Measurements from ENCODE around the gene CHST12.
"Not testable (repeated sequence)": the region's sequence is repeated elsewhere in the genome, so short reads cannot be mapped to it uniquely, and the experiment has no call there.

Gene CHST12

DNA sequence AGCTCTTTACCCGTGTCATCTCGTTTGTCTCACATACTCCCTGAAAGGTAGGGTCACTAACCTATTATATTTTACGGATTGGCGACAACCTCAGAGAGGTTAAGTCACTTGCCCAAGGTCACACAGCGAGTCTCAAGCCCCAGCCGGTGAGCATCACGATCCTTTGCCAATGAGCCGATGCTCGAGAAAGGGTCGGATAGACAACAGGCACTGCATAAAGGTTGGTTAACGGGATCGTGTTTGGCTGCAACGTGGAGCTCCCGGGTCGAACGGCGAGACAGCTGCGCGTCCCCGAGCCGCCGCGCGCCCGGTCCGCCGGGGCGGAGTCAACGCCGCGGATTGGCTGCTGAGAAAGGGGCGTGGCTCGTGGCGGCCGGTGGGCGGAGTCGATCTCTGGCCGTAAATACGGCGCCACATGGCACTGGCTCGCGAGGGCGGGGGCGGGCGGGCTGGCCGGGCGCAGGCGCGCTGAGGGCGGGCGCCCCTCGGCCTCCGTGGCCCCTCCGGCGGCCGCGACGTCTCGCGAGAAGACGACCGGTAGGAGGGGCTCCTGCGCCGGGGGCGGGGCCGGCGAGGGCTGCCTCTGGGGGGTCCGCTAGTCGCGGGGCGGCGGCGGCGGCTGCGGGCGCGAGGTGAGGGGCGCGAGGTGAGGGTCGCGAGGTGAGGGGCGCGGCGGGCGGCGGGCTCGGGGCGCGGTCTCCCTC is at the start of gene CHST12:
Gene CHST12 (plus strand): TSS at position 598 of the 704 bp plus-strand sequence. CDS start 29,029 bp downstream, outside the sequence.
- DNase-seq (ENCODE audit: low read depth), result peak; percentile 63

DNA sequence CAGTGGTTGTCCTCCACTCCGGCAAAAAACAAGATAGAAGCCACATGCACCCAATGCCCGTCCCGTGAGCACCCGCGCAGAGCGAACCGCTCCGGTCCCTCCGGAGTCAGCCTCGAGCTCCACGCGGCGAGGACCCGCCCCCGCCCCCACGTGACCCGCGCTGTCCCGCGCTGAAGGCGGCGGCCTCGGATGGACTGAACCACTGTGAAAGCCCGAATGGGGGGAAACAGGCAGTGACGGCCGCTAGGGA is 49.5 kb upstream of the CHST12 start:
- no peak for DNase-seq (ENCODE audit: low read depth)

DNA sequence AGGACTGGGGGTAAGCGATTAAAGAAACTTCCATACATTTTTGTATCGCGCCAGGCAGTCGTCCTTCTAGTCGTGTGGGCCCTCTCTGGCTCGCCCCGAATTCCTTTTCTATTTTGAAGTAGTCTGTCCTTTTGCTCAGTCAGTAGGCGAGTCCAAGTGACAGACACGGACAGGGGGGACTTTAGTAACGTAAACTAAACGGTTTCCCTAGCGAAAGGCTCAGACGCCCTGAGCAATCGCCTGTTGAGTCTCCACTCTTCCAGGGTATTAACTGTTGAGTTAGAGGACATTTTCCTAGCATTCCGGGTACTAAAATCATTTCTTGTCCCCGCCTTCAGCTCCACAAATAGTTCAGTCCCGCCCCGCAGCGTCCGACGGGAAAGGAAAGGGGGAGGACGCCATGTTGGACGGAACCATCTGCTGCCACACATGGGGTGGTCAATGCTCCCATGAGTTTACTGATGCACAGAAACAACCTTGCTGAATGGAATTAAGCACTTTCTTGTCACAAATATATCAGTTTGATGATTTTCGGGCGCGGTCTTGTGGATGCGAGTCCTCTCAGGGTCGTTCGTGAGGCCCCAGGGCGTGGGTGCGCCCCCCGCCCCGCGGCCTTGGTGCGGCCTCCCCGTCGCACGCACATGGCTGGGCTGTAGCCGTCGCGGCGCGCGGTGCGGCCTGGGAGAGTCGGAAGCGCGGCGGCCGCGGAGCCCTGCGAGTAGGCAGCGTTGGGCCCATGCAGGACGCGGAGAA is 49.0 kb upstream of the CHST12 start, which contains the start of gene EIF3B:
Gene EIF3B (plus strand): TSS at position 642 of the 753 bp plus-strand sequence. CDS start 95 bp downstream, at position 737.
- DNase-seq (ENCODE audit: low read depth), result peak; percentile 98

DNA sequence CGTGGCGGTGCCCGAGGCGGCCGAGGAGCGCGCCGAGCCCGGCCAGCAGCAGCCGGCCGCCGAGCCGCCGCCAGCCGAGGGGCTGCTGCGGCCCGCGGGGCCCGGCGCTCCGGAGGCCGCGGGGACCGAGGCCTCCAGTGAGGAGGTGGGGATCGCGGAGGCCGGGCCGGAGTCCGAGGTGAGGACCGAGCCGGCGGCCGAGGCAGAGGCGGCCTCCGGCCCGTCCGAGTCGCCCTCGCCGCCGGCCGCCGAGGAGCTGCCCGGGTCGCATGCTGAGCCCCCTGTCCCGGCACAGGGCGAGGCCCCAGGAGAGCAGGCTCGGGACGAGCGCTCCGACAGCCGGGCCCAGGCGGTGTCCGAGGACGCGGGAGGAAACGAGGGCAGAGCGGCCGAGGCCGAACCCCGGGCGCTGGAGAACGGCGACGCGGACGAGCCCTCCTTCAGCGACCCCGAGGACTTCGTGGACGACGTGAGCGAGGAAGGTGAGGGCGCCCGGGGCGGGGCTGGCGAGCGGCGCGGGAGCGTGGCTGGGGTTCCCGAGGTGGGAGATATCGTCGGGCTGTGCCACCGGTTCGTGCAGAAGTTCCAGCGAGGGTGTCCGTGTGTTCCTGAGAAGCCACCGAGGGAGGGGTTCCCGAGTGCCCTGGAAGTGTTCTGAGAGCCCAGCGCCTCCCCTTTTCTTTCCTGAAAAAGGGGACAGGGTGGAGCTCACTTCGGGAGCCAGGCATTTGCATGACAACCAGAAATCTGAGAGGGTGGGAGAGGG is 48.3 kb upstream of the CHST12 start:
- DNase-seq (ENCODE audit: low read depth), result no peak

DNA sequence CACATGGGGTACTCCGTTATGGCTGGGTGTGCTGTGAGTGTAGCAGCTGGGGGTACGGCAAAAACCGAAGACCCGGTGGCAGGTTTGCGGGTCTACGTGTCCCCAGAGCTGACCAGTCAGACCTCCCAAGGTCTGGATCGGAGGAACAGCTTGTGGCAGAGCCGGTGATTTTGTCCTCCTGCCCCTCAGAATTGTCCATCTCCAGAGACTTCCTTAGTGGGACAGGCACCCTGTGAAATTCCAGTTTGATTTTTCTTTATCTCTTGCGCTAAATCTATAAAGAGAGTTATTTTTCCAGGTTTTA is 47.8 kb upstream of the CHST12 start:
- DNase-seq (ENCODE audit: low read depth), result no peak

DNA sequence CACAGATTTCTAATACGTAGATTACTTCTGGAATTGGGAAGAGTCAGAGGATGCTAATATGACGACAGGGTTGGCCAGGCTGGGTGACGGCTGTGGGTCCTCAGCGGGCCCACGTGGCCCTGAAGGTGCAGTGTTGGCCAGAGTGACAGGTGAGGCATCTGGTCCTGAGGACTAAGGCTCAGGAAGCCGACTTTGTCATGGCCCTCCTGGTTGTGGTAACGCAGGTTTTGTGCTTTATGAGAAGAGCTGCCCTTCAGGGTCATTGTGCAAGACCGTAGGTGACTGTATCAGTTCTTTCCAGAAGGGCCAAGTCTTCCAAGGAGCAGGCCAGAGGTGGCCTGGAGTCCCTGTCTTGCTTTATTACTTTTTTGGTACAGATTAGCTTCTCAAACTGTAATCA is 46.2 kb upstream of the CHST12 start:
- DNase-seq (ENCODE audit: low read depth), result no peak

DNA sequence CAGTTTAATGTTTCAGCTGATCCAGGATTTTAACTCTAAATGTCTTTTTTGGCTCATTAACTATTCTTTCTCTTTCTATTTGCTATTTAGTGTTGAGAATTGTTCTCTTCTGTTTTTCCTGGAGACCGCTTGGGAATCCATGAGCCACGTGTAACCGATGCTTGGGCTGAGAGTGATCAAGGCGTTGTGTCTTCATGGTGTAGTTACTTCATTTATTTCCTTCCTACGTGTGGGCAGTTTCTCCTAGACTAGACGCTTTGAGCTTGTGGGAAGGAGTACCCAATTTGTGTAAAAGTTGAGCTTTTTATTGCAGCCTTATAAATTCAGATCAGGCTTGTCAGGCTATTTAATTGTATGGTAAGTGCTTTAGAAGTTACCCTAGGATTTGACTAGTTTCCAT is 45.8 kb upstream of the CHST12 start:
- DNase-seq (ENCODE audit: low read depth), result no peak

DNA sequence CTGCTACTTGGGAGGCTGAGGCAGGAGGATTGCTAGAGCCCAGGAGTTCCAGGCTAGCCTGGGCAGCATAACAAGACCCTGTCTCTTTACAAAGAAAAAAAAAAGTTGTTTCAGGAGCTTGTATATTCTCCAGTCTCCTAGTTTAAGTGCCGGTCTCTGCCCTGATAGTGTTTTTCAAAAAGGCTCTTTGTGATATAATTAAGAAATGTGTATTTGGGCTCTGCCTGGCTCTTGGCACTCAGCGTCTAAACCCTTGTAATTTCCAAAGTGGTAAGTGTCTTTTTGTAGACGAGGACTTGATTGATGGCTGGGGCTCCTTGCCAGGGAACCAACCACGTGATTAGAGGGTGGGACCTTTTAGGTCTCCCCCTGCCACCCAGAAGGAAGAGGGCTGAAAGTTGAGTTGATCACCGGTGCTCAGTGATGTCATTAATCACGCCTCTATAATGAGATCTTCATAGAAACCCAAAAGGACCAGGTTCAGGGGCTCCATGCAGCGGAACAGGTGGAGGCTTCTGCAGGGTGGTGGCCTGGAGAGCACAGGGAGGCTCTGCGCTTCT is 44.4 kb upstream of the CHST12 start:
- no peak for DNase-seq (ENCODE audit: low read depth)

DNA sequence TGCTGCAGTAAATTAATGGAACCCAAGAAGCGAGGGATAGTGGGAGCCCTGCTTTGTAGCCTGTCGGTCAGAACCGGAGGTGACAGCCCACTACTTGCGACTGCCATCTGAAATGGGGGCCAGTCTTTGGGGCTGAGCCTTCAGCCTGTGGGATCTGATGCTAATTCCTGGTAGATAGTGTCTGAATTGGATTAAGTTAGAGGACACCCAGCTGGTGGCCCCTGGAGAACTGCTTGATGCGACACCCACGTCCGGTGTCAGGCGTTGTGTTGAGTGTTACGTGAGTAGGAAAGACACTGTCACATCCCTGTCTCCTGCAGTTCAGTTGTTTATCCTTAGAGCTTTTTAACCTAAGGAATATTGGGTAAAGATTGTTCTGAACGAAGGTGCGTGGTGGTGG is 43.8 kb upstream of the CHST12 start:
- no peak for DNase-seq (ENCODE audit: low read depth)

DNA sequence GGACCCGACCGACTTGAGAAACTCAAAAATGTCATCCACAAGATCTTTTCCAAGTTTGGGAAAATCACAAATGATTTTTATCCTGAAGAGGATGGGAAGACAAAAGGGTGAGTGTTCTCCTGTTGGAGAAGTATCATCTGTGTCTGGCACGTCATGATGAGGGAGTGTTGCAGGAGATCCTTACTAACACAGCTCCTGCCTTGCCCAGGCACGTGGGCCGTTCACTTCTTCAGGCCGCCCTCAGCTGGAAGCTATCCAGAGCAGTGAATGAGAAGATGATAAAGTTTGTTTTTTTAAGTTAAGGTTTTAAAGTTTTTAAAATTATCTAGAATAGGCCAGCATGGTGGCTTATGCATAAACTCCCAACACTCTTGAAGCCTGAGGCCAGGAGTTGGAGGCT is 42.6 kb upstream of the CHST12 start:
- no peak for DNase-seq (ENCODE audit: low read depth)

DNA sequence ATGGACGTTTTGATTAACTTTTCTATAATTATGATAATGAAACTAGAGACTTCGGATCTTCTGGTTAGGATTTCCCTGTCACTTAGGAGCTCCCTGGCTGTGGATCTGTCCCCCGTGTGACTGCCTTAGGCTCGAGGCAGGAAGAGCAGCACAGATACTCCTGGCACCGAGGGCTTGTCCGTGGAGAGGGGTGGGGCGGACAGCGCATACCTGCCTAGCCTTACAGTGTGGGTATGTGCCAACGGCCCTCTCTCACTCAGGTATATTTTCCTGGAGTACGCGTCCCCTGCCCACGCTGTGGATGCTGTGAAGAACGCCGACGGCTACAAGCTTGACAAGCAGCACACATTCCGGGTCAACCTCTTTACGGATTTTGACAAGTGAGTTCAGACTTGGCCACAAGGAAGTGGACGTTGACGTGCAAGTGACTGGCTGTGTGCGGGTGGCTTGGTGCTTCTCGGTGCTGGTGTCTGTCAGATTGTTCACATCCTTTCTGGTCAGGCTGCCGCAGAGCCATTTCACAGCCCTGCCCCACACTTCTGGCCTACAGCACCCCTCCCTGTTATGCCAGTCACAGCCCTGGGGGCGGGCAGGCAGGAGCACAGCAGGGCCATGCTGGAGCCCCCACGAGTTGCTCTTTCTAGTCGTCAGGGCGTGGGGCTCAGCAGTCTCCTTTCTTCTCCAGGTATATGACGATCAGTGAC is 40.9 kb upstream of the CHST12 start:
- no peak for DNase-seq (ENCODE audit: low read depth)

DNA sequence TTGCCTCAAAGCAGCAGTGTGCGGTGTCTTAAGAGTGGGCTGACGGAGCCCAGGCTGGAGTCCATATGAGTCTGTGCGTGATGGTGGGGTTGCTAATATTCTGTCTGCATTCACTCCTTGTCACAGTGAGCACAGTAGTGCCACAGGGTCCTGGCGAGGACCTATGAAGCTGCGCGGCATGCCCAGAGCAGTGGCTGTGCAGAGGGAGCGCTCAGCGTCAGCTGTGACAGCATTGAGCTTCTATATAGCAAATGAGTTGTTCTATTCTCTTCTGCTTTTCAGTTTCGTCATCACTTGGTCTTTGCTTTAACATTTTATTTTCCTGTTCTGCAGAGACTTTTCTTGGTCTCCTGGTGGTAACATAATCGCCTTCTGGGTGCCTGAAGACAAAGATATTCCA is 34.3 kb upstream of the CHST12 start:
- DNase-seq (ENCODE audit: low read depth), result no peak

DNA sequence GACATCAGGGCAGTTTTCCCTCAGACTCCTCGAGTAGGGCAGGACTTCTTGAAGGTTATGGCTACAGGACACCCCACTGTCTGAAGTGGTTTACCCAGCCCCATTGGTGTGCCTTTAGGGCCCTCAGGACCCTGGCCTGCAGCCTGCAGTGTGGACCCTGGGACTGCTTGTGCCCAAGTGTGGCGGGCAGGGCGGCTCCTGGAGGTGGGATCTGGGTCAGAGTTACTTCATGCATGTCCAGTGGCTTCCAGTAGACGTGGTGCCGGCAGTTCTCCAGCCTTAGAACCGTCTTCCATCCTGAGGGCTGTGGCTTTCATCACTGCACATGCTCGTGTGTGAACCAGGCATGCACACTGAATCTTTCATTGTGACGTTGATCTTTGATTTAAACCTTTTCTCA is 32.1 kb upstream of the CHST12 start:
- DNase-seq (ENCODE audit: low read depth), result no peak

DNA sequence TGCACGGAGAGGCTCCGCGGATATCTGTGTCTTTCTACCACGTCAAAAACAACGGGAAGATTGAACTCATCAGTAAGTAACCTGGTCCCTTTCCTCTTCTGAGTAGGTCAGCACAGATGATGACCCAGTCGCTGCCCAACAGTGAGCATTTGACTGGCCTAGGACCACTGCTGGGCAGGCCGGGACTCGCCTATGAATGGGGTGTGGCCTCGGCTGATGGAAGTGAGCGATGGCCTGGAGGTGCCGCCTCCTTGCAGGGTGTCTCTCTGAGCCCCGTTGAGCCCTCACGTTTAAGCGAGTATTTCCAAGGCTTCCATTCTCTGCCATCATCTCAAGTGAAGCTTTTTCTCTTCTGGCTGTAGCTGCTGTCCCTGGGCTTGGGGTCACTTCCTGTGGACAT is 30.7 kb upstream of the CHST12 start:
- DNase-seq (ENCODE audit: low read depth), result no peak

DNA sequence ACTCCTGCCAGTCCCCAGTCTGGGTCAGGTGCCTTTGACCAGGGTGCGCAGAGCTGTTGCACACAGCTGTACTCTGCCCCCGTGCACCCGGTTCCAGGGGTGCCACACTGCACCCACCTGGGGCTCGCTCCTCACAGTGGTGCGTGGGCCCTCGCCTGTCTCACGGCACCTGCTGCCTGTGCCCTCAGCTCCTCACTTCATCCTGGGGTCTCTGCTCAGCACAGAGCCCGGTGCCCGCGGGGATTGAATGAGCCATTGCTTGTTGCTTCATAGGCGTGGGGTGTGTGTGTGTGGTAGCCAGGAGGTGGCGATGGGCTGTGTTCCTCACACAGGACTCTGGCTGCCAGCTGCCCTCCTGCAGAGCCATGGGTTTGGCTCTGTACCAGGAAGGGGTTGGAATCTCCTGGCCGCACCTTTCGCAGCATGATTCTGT is 30.3 kb upstream of the CHST12 start:
- DNase-seq (ENCODE audit: low read depth), result no peak

DNA sequence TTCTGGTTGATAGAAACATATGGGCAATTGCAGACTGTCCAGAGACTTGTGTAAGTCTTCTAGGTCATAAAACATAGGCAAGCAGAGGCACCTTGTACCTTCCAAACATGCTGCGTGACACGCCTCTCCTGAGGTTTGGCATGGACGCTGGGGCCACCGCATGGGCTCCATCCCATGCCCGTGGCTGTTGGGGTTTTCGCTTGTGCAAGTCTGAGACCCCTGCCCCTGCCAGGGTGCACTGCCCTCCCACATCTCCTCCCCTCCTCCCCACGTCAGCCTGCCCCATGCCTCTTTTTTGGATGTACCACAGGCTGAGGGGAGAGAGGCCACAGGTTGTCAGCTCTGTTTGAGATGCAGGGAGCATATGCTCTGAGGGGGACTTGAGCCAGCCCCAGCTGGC is 29.8 kb upstream of the CHST12 start:
- no peak for DNase-seq (ENCODE audit: low read depth)

DNA sequence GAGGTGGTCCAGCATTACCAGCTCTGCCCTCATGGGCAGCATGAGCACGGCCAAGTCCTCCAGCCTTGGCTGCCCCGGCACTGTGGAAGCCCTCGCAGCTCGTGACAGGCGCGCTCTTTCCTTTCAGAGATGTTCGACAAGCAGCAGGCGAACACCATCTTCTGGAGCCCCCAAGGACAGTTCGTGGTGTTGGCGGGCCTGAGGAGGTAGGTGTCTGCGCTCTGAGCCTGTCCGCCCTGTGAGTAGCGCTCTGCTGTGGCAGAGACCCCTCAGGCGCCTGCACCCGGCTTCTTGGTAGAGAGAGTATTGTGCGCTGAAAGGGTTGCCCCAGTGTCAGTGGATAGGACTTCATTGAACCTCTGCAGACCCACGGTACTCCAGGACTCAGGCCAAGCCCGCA is 29.0 kb upstream of the CHST12 start:
- DNase-seq (ENCODE audit: low read depth), result no peak

DNA sequence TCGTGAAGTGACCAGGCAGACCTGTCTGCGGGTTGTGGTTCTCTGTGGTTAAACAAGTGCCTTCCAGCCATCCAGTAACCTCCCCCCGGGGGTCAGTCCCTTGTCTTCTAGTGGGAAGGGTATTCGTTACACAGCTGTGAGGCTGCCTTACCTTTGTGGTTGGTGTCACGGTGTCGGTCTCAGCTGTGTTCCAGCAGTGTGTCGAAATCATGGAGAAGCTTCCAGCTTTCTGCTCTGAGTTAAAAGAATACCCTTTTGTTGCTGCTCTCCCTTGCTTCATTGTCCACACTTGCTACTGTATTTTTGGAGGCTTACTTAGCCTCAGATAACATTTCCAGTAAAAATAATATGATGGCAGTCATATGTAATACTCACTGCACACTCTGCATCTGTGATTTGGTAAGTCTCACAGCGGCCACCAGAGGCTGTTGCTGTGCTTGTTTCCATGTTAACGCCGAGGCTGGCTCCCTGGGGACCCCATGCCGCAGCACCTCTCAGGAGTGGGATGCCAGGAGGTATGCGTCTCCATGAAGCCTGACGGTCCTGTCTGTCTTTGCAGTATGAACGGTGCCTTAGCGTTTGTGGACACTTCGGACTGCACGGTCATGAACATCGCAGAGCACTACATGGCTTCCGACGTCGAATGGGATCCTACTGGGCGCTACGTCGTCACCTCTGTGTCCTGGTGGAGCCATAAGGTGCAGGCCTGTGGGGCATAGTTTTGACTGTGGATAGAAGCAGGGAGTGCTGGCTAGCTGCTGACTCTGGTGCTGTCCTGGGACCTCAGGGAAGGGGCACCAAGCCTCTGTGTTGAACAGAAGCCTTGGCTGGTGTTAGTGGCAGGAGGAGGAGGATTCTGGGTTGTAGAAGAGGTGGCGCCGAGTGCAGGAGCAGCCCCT is 28.3 kb upstream of the CHST12 start:
- no peak for DNase-seq (ENCODE audit: low read depth)

DNA sequence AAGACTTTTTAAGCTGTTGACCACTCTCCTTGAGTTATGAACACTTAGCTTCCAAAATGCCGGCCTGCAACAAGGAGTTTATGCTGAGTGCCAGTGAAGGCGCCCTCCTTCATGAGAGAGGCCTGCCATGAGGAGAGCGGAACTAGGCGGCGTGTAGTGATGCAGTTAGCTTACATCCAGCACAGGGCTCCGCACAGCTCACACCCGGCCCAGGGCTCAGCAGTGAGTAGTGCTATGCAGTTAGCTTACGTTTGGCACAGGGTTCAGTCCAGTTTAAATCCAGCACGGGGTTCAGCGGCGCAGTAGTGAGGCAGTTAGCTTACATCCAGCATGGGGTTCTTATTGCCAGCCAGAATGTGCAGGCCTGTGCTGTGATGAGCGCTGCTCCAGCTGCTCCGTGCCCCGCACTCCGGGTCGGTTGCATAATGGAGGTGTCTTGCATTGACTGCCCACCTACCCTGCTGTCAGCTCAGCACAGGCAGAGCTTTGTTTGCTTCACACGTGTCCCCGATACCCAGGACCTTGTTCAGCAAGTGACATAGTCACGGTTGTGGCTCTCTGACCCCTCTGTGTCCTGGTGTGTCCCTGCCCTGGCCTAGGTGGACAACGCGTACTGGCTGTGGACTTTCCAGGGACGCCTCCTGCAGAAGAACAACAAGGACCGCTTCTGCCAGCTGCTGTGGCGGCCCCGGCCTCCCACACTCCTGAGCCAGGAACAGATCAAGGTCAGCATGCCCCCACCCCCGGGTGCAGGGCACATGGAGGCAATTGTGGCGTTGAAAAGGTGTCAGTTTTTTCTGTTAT is 26.9 kb upstream of the CHST12 start:
- no peak for DNase-seq (ENCODE audit: low read depth)

DNA sequence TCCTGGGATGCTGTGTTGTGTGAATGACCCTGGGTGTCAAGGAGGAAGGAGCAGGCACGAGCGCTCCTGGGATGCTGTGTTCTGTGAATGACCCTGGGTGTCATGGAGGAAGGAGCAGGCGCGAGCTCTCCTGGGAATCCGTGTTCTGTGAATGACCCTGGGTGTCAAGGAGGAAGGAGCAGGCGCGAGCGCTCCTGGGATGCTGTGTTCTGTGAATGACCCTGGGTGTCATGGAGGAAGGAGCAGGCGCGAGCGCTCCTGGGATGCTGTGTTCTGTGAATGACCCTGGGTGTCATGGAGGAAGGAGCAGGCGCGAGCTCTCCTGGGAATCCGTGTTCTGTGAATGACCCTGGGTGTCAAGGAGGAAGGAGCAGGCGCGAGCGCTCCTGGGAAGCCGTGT is 25.9 kb upstream of the CHST12 start:
- not testable (repeated sequence) for DNase-seq (ENCODE audit: low read depth)

Data from HS-5 (cell line).